IgD-negative memory B cell (primary cell): ENCODE measurements around the gene CAMKV. TPM values are rescaled to one million over a fixed set of nuclear protein-coding genes. Genes with fewer than 3 reads are reported as not detected.

Experiments
- H3K27ac Mint-ChIP-seq, 3 donors: one replicate each; pipeline ENCODE4 v1.8.0; 2020 to 2022; ENCODE audit warnings: mild to moderate bottlenecking in 3 of 3, mixed read lengths in 3 of 3, moderate library complexity in 1 of 3
- H3K27me3 Mint-ChIP-seq: one replicate; pipeline ENCODE4 v1.8.0; 2021; ENCODE audit warnings: mixed read lengths
- H3K36me3 Mint-ChIP-seq: one replicate; pipeline ENCODE4 v1.8.0; 2020; ENCODE audit warnings: mild to moderate bottlenecking, mixed read lengths
- H3K4me1 Mint-ChIP-seq, 3 donors: one replicate each; pipeline ENCODE4 v1.8.0; 2020 to 2022; ENCODE audit warnings: mixed read lengths in 3 of 3, mild to moderate bottlenecking in 1 of 3
- H3K4me3 Mint-ChIP-seq, 4 donors: one replicate each; pipeline ENCODE4 v1.8.0; 2020 to 2022; ENCODE audit warnings: mild to moderate bottlenecking in 4 of 4, mixed read lengths in 4 of 4, moderate library complexity in 3 of 4
- H3K9me3 Mint-ChIP-seq, 3 donors: one replicate each; pipeline ENCODE4 v1.8.0; 2020 to 2021; ENCODE audit warnings: mixed read lengths in 3 of 3, mild to moderate bottlenecking in 1 of 3
- polyA plus RNA-seq: library from polyadenylated mRNA; unstranded; fragments of 300-500 nt; fragmentation: Illumina TruSeq; gene quantifications from one replicate; pipeline ENCODE4 v1.2.3, GENCODE V29; 2021

Gene CAMKV
- polyA plus RNA-seq, 1 donor from 2014 or later = not detected

DNA sequence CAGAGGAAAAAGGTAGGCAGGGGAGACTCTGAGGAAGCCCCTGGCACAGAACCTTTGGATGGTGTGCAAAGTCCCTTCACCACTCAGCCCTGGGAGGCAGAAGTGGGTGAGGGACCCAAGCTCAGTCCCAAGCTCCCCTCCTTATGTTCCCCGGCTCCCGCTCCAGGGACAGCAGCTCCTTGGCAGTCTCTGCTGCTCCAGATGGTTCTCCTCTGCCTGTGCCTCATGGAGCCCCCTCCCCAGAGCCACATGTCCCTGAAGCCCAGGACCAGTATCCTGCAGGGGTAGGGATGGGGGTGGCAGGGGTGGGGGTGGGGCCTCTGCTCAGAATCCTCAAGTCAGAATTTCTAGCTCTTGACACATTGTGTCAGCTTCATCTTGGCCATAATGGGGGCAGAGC, 8.0 kb upstream of the CAMKV start:
- no peaks in the 10 kb centered on the region for H3K4me1 Mint-ChIP-seq
- H3K36me3 Mint-ChIP-seq = peaks cover 3% of the 10 kb centered on the region
- H3K27ac Mint-ChIP-seq = no peak overlapping the region
- no peaks in the 10 kb centered on the region for H3K9me3 Mint-ChIP-seq
- no peak overlapping the region for H3K4me3 Mint-ChIP-seq
- H3K27me3 Mint-ChIP-seq = peaks cover 2% of the 10 kb centered on the region

DNA sequence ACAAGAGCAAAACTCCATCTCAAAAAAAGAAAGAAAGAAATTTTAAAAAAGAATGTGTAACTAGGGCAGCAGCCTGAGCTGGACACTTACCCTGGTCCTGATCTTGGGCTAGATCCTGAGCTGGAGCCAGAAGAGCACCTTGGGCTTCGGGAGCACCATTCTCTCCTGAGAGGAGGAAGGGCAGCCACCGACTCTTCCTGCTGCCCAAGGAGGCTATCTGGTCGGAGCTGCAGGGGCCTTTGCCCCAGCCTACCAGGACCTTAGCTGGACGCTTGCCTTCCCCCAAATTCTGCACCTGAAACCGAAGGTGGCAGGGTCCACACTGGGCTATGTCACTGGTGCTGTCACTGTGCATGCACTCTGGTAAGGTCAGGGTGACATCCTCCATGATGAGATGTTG, 6.9 kb upstream of the CAMKV start:
- Mint-ChIP-seq H3K27ac (no peak overlapping the region), H3K4me1 (no peaks in the 10 kb centered on the region), H3K4me3 (no peak overlapping the region), H3K27me3 (peaks cover 2% of the 10 kb centered on the region), H3K9me3 (no peaks in the 10 kb centered on the region), H3K36me3 (peaks cover 3% of the 10 kb centered on the region)

DNA sequence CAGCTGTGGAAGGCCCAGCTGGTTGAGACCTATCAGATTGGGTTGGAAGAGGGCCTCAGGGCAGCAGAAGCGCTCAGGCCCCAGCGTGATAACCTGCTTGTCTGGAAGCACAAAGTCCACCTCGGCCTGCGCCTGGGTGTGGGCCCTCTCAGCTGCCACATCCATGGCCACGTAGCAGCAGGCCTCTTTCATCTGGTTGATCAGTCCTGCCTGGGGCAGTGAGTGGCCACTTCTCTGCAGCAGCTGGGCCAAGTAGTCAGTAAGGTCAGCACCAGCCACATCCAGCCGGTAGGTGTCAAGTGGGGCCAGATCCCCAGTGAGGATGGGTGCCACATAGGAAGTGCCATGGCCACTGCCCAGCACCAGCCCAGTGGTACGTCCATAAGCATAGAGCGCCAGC, 3.9 kb upstream of the CAMKV start:
- no peak overlapping the region for H3K4me3 Mint-ChIP-seq
- H3K27me3 Mint-ChIP-seq = peaks cover 7% of the 10 kb centered on the region
- H3K36me3 Mint-ChIP-seq = peaks cover 3% of the 10 kb centered on the region
- no peaks in the 10 kb centered on the region for H3K9me3 Mint-ChIP-seq
- H3K4me1 Mint-ChIP-seq = no peaks in the 10 kb centered on the region
- H3K27ac Mint-ChIP-seq = no peak overlapping the region

DNA sequence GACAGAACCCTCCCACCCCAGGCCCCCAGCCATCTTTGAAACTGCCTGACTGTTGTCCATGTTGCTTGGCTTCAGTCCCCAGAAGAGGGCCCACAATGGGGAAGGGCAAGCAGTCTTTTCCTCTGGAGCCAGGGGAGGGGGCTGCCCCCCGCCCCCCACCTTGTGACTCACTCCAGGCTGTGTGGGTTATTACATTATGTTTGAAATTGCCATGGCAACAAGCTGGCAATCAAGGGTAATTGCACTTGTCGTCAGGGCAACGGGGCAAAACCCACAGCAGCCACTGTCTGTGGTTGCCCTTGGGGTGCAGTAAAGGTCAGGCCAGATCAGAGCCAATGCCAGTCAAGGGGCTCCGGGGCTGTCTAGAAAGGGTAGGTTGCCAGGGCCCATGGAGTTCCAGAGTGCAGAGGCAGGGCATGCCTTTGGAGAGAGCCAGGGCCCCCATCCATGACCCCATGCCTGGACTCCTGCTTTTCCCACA, 3.1 kb upstream of the CAMKV start:
- H3K4me1 Mint-ChIP-seq = no peaks in the 10 kb centered on the region
- peak overlapping the region in 1 of 4 donors; percentile 24 for H3K4me3 Mint-ChIP-seq
- H3K9me3 Mint-ChIP-seq = no peaks in the 10 kb centered on the region
- H3K36me3 Mint-ChIP-seq = peaks cover 3% of the 10 kb centered on the region
- H3K27me3 Mint-ChIP-seq = peaks cover 13% of the 10 kb centered on the region
- H3K27ac Mint-ChIP-seq = no peak overlapping the region

DNA sequence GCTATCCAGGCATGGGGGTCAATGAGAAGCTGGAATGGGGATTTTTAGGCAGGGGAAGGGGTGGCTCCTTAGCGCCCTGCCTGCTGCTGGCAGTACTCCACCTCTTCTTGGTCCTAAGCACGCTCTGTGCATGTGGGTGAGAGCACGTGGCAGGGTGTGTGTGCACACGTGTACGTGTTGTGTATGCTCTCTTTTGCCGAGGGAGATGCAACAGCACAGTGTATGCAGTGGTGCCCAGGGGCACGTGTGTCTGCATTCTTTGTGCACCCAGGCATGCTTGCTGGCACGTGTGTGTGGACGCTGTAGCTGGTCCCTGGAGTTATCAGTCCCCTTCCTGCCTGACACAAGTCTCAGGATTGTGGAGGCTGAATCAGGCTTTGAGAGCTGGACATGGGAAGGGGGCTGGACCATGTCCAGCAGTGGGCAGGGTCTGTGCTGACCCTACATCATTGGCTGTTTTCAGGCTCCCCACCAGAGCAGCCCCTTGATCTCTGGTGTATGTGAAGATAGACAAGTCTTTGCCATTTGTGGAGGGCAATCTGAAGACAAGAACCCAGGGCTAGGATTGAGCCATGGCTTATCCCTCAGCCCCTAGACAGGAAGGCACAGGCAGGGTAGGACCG, 1.9 kb upstream of the CAMKV start:
- Mint-ChIP-seq H3K36me3 (peaks cover 5% of the 10 kb centered on the region), H3K27me3 (peaks cover 13% of the 10 kb centered on the region), H3K4me1 (no peaks in the 10 kb centered on the region), H3K27ac (no peak overlapping the region), H3K4me3 (no peak overlapping the region), H3K9me3 (peaks cover 0 to 2% (median 0%) of the 10 kb centered on the region in 3 donors)

DNA sequence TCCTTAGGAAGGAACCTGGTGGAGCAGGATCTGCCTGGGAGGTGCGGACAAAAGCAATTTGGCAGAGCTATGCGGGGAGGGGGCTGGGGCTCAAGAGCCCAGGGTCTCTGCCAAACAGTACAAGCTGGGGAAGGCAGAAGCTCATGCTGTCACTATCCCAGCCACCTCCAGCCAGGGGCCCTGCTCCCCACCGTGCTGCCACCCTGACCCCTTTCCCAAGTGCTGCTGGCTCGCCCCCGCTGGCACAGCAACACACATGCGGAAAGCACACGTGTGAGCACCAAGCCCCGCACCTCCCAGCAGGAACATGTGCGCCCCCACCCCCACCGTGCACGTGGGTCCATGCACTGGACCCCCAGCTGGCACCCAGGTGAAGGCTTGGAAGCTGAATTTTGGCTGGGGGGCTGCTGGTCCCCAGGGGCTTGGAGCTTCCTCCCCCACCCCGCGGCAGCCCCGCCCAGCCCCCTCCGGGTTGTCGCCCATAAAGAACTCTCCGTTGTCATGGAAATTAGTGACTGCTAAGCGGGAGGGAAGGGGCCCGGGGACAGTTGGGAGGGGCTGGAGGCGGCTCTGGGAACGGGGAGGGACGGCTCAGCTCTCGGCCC, 742 bp downstream of the CAMKV start:
- peaks cover 17% of the 10 kb centered on the region for H3K27me3 Mint-ChIP-seq
- H3K36me3 Mint-ChIP-seq = peaks cover 1% of the 10 kb centered on the region
- peaks cover 0 to 2% (median 0%) of the 10 kb centered on the region in 3 donors for H3K9me3 Mint-ChIP-seq
- no peak overlapping the region for H3K27ac Mint-ChIP-seq
- peak overlapping the region; percentile 35 to 73 (median 48) for H3K4me3 Mint-ChIP-seq
- no peaks in the 10 kb centered on the region for H3K4me1 Mint-ChIP-seq

DNA sequence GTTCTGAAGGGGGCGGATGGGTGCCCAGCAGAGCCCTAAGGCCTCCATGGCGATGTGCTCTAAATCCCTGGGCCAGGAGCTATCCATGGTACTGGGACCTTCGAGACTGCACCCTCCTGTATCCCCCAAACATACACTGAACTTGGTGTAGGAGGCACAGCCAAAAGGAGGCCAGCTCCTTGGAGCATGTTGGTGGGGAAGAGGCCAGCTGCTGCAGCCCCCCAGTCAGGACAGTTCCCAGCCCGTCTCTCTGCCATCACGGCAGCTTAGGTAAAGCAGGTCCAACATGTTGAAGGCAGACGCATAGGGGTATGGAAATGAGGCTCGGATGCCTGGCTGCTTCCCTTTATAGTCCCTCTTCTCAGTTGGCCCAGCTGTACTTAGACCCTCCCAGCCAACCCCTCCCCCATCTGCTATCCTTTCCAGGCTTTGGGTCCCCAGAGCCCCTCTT, 1.8 kb downstream of the CAMKV start:
- no peak overlapping the region for H3K27ac Mint-ChIP-seq
- peak overlapping the region in 2 of 4 donors; percentile 17 to 35 for H3K4me3 Mint-ChIP-seq
- H3K36me3 Mint-ChIP-seq = peaks cover 1% of the 10 kb centered on the region
- peaks cover 18% of the 10 kb centered on the region for H3K27me3 Mint-ChIP-seq
- peaks cover 0 to 2% (median 0%) of the 10 kb centered on the region in 3 donors for H3K9me3 Mint-ChIP-seq
- H3K4me1 Mint-ChIP-seq = no peaks in the 10 kb centered on the region

DNA sequence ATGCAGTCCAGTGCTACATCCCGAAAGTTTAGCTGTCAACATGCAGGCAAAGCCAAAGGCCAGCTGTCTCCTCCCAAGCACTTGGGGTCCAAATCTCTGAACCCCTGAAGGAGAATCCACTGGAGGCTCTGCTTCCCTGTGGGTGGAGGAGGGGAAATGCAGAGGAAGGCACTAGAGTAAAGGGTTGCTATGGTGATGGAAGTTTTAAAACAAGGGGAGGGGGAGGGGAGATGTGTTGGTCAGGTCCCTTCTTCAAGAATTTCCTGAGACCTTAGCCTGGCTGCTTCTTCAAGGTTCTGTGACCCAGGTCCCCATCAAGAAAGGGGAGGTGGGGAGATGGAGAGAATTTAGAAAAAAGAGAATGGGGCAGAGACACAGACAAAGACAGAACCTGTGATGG, 2.3 kb downstream of the CAMKV start:
- H3K4me1 Mint-ChIP-seq = no peaks in the 10 kb centered on the region
- no peak overlapping the region for H3K4me3 Mint-ChIP-seq
- H3K9me3 Mint-ChIP-seq = peaks cover 0 to 2% (median 0%) of the 10 kb centered on the region in 3 donors
- peaks cover 18% of the 10 kb centered on the region for H3K27me3 Mint-ChIP-seq
- H3K36me3 Mint-ChIP-seq = peaks cover 1% of the 10 kb centered on the region
- no peak overlapping the region for H3K27ac Mint-ChIP-seq

DNA sequence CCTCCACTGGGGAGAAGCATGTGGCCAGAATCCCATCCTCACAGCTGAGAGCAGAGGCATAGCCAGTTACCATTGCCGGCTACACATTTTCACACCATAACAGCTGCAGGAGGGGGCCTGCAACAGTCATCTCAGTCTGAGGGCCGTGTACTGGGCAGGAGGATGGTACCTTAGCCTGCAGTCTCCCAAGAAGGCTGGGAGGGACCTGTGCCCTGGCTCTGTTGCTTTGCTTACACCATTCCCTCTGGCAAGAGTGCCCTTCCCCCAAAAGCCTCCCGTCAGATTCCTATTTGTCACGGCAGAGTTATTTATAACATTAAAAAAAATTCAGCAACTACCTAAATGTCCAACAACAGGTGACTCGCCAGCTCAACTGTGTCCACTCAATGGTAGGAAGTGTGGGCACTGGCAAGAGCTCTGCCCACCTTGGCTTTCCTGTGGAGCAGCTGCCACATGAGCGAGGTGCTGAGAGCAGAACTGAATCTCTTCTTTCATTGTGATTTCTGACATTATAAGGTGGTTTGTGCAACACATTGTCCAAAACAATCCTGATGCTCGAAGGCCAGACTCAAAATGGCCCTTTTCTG, 4.4 kb downstream of the CAMKV start:
- H3K36me3 Mint-ChIP-seq = peaks cover 4% of the 10 kb centered on the region
- peaks cover 14% of the 10 kb centered on the region for H3K27me3 Mint-ChIP-seq
- peaks cover 0 to 2% (median 0%) of the 10 kb centered on the region in 3 donors for H3K9me3 Mint-ChIP-seq
- no peak overlapping the region for H3K4me3 Mint-ChIP-seq
- H3K27ac Mint-ChIP-seq = peak overlapping the region in 1 of 3 donors; percentile 76
- no peaks in the 10 kb centered on the region for H3K4me1 Mint-ChIP-seq

DNA sequence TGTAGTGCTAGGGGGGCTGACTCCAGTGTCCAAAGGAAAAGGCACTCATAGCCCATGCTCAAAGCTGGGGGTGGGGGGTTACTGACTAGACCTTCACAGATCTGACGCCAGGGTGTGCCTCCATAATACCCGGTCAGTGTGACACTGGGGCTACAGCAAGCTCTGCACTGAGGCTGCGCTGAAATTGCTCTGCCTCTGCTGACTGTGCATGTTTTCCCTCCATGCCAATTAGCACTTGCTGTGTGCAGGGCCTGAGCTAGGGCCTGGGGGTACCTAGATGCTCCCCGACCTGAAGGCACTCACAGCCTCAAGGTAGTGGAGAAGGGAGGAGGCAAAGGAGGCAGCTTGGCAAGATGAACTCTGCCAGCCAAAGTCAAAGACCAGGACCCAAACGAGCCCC, 5.2 kb downstream of the CAMKV start:
- Mint-ChIP-seq H3K9me3 (peaks cover 0 to 2% (median 0%) of the 10 kb centered on the region in 3 donors), H3K4me3 (no peak overlapping the region), H3K27ac (no peak overlapping the region), H3K36me3 (peaks cover 4% of the 10 kb centered on the region), H3K4me1 (no peaks in the 10 kb centered on the region), H3K27me3 (peaks cover 14% of the 10 kb centered on the region)

DNA sequence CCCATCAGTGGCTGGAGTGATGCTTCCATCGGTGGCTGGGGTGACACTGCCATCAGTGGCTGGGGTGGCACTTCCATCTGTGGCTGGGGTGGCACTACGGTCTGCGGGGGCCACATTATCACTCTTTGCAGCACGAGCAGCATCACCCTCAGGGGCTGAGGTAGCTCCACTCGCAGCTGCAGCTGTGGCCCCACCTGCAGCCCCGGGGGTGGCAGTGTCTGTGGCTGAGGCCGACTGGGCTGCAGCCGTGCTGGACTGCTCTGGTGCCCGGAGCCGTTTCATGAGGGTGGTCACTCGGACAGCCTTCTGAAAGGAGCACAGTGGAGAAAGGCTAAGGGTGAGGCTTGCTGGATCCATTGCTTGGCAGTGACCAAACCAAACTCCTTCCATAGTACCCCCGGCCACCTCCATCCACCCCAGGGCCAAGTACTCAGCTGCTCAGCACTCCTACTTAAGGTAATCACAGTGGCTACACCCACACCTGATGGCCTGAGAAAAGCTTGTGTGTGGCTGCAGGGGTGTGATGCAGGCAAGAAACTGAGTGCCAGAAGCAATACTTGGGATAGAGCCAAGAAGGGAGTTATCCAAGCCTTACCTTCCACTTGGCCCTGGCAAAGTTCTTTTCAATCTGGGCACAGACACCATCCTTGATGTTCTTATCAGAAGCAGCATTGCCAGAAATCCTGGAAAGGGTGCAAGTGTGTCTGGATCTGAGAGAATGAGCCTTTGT, 10.0 kb downstream of the CAMKV start:
- Mint-ChIP-seq H3K9me3 (no peaks in the 10 kb centered on the region), H3K4me3 (no peak overlapping the region), H3K27ac (no peak overlapping the region), H3K4me1 (peaks cover 5 to 8% (median 6%) of the 10 kb centered on the region in 3 donors), H3K36me3 (peaks cover 2% of the 10 kb centered on the region), H3K27me3 (peaks cover 4% of the 10 kb centered on the region)

DNA sequence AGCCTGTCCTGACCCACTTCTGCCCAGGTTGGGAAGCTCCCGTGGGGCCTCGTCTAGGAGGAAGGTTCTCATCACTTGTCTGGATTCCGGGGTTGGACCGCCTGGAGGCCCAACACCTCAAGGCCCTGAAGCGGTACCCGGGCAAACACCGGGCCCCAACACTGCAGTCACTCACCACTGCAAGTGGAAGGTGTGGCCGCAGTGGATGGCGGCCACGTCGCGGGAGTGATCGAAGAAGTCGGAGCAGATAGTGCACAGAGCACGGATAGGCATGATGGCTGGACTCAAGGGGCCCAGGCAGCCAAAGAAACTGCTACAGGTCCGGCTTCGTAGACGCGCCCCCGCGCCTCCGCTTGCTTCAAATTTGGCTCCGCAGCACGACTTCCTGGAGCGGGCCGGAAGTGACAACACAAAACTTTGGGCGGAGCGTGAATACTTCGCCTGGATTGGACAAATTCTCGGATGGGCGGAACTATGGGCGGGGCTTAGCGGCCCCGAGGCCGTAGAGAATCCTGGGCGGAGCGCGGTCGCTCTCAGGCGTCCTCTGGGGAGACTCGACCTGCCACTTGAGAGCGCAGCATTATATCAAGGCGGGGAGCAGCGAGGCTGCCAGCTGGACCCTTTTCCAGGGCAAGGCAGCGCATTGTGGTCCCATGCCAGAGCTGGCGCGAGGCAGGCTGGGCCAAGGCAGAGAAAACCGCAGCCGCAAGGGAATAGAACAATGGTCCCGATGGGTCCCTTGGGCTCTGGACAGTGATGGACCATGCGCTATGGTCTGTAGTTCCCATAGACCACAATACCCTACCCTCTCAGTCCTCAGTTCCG, 13.3 kb downstream of the CAMKV start, which contains the start of gene TRAIP:
TRAIP (minus strand) TSS at position 384 of the 825 bp plus-strand sequence; CDS start at position 273, 111 bp downstream.
- H3K9me3 Mint-ChIP-seq = no peaks in the 10 kb centered on the region
- H3K4me1 Mint-ChIP-seq = peaks cover 5 to 8% (median 6%) of the 10 kb centered on the region in 3 donors
- no peaks in the 10 kb centered on the region for H3K36me3 Mint-ChIP-seq
- no peaks in the 10 kb centered on the region for H3K27me3 Mint-ChIP-seq
- peak within 1 kb of the TSS; percentile 84 to 96 (median 88) for H3K4me3 Mint-ChIP-seq
- H3K27ac Mint-ChIP-seq = peak within 1 kb of the TSS; percentile 68 to 82 (median 82)

DNA sequence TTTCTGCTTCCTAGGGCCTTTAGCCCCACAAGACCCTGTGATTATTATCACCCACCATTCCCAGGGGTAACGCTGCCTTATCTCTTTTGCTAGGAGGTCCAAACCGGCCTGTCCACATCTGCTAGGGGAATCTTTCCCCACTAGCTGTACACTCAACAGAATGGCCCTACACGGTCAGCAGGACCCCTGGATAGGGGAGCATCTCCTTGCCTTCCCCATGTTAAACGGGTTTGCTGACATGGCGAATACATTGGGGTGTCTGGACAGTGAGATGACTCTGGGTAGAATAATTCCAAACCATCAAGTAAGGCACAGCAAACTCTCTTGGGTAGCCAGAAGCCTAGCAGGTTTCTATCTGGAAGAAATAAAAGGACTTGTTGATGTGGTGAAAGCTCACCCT, 14.0 kb downstream of the CAMKV start:
- Mint-ChIP-seq H3K4me3 (peak overlapping the region in 3 of 4 donors; percentile 60 to 96 (median 88)), H3K4me1 (peaks cover 5 to 8% (median 6%) of the 10 kb centered on the region in 3 donors), H3K36me3 (no peaks in the 10 kb centered on the region), H3K27me3 (no peaks in the 10 kb centered on the region), H3K9me3 (no peaks in the 10 kb centered on the region), H3K27ac (peak overlapping the region in 1 of 3 donors; percentile 82)

DNA sequence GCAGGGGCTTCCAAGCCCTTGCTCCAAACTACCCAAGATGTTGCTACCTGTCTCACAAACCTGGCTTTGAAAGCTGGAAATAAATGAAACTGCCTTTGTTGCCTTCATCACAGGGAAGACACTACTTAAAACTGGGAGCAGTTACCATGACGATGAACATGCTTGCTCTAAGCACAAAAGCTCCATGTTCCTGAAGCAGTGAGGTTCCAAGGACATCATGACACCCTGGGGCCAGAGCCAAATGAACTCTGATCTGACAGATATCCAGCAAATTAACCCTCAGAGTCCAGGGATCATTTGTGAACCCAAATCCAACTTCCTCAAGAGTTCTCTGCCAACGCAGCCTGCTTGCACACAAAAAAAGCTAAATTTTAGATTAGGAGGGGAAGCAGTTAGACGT, 24.0 kb downstream of the CAMKV start:
- H3K4me1 Mint-ChIP-seq = peaks cover 0 to 3% (median 0%) of the 10 kb centered on the region in 3 donors
- H3K27me3 Mint-ChIP-seq = no peaks in the 10 kb centered on the region
- no peak overlapping the region for H3K27ac Mint-ChIP-seq
- no peak overlapping the region for H3K4me3 Mint-ChIP-seq
- peaks cover 2% of the 10 kb centered on the region for H3K36me3 Mint-ChIP-seq
- no peaks in the 10 kb centered on the region for H3K9me3 Mint-ChIP-seq
